Sciatic nerve (tissue), 2 donors: Measurements from ENCODE around the gene TIMP2. TPM values are rescaled to one million over a fixed set of nuclear protein-coding genes. Genes with fewer than 3 reads are reported as not detected.
"Not testable (repeated sequence)": the region's sequence is repeated elsewhere in the genome, so short reads cannot be mapped to it uniquely, and the experiment has no call there.

Experiments
- ATAC-seq: fragments of 200-7000 bp; cut with Tn5 transposase; one replicate; pipeline ENCODE4 v1.9.1; 2020; ENCODE audit warnings: mild to moderate bottlenecking, moderate library complexity
- DNase-seq: peaks from one replicate; pipeline ENCODE4 v3.0.0-alpha.2; 2020; ENCODE audit warnings: low spot score
- intact Hi-C: fragments of 100-400 bp; cut with DNase I; formaldehyde crosslinking; loops from one replicate; pipeline ENCODE4 v1.14.2; 2022
- total RNA-seq: library from RNA; stranded (reverse); fragmentation: NEBNext Ultra II Directional; extraction: Animal tissue kit (Norgen Biotek cat#: 25700); gene quantifications from one replicate; pipeline ENCODE4 v1.2.1, GENCODE V29; 2021
- donor health status: DM: no; HTN: no; CAD: no.
- donor health status: DM: no; HTN: no; CAD: no.

TIMP2 gene
- total RNA-seq, 1 donor from 2014 or later, result 720 TPM

- intact Hi-C loops, result no loop called here
- DNase-seq, result no peak
- peak; percentile 27 for ATAC-seq
Observed at GRCh38 chr17:78958641-78959127, 33.5 kb upstream of the TIMP2 start.

- intact Hi-C loops, result no loop called here
- ATAC-seq (no peak), DNase-seq (no peak)
Observed at GRCh38 chr17:78957128-78957527, 31.9 kb upstream of the TIMP2 start.

GRCh38 chr17:78956254-78956653 lies 31.1 kb upstream of the TIMP2 start:
- intact Hi-C loops, result no loop called here
- ATAC-seq, result no peak
- no peak for DNase-seq

- intact Hi-C loops, result no loop called here
- ATAC-seq, result no peak
- no peak for DNase-seq
Observed at GRCh38 chr17:78954684-78955083, 29.5 kb upstream of the TIMP2 start.

GRCh38 chr17:78953356-78954350 lies 28.5 kb upstream of the TIMP2 start:
- DNase-seq, result no peak
- ATAC-seq, result peak; percentile 65
- intact Hi-C loops, result no loop called here

GRCh38 chr17:78952706-78953105 lies 27.5 kb upstream of the TIMP2 start:
- intact Hi-C loops, result no loop called here
- DNase-seq (no peak), ATAC-seq (peak; percentile 59)

GRCh38 chr17:78951967-78952551 lies 26.9 kb upstream of the TIMP2 start:
- intact Hi-C loops, result no loop called here
- DNase-seq (no peak), ATAC-seq (peak; percentile 55)

- intact Hi-C loops, result no loop called here
- ATAC-seq, result no peak
- DNase-seq, result no peak
Observed at GRCh38 chr17:78950870-78951269, 25.7 kb upstream of the TIMP2 start.

- intact Hi-C loops, result no loop called here
- peak; percentile 54 for ATAC-seq
- DNase-seq, result no peak
Observed at GRCh38 chr17:78947235-78948149, 22.3 kb upstream of the TIMP2 start.

- DNase-seq (no peak), ATAC-seq (no peak)
- intact Hi-C loops, result no loop called here
Observed at GRCh38 chr17:78946631-78947030, 21.4 kb upstream of the TIMP2 start.

GRCh38 chr17:78946131-78946530 lies 20.9 kb upstream of the TIMP2 start:
- intact Hi-C loops, result no loop called here
- ATAC-seq (no peak), DNase-seq (no peak)

GRCh38 chr17:78945455-78945854 lies 20.3 kb upstream of the TIMP2 start:
- intact Hi-C loops, DNase-seq, ATAC-seq: not testable (repeated sequence)

GRCh38 chr17:78944956-78945355 lies 19.8 kb upstream of the TIMP2 start:
- no peak for DNase-seq
- intact Hi-C loops, result no loop called here
- ATAC-seq, result no peak

GRCh38 chr17:78944026-78944425 lies 18.8 kb upstream of the TIMP2 start:
- ATAC-seq (no peak), DNase-seq (no peak)
- intact Hi-C loops, result no loop called here

- ATAC-seq, result no peak
- intact Hi-C loops, result no loop called here
- DNase-seq, result no peak
Observed at GRCh38 chr17:78940708-78941107, 15.5 kb upstream of the TIMP2 start.

- no peak for DNase-seq
- no peak for ATAC-seq
- intact Hi-C loops, result no loop called here
Observed at GRCh38 chr17:78940258-78940657, 15.1 kb upstream of the TIMP2 start.

- intact Hi-C loops, result no loop called here
- DNase-seq (no peak), ATAC-seq (no peak)
Observed at GRCh38 chr17:78939615-78940014, 14.4 kb upstream of the TIMP2 start.

GRCh38 chr17:78937561-78937960 lies 12.4 kb upstream of the TIMP2 start:
- intact Hi-C loops, result no loop called here
- no peak for ATAC-seq
- DNase-seq, result no peak
